GM21367 (cell line): ENCODE results near the gene CDKN2B.
"Not testable (repeated sequence)": the region's sequence is repeated elsewhere in the genome, so short reads cannot be mapped to it uniquely, and the experiment has no call there.

Source experiments
- ATAC-seq: cut with Tn5 transposase; IDR thresholded peaks from one replicate; pipeline ENCODE4 v1.9.1; 2021; ENCODE audit not compliant: unreplicated experiment

The CDKN2B gene, protein sequence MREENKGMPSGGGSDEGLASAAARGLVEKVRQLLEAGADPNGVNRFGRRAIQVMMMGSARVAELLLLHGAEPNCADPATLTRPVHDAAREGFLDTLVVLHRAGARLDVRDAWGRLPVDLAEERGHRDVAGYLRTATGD

DNA sequence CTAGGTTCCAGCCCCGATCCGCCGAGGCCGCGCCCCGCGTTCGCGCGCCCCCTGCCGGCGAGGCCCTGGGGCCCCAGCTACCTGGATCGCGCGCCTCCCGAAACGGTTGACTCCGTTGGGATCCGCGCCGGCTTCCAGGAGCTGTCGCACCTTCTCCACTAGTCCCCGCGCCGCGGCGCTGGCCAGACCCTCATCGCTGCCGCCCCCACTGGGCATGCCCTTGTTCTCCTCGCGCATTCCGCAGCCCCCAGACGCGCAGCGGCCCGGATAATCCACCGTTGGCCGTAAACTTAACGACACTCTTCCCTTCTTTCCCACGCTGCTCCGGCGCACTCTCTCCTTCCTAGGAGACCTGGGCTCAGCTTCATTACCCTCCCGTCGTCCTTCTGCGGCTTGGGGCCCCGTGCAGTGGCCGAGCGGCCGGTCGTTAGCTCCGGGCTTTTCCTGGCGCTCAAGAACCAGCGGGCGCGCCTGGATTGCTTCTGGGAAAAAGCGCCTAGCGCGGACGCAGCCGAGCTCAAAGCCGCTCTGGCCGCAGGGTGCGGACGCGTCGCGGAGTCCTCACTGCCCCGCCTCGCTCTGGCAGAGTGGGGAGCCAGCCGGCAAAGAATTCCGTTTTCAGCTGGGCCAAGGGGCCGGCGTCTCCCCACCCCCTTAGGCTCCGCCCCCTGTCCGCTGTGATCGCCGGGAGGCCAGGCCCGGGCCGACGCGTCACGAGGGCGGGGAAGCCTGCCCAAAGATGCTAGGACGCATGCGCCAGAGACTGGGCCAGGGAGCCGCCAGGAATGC lies at the start of gene CDKN2B:
CDKN2B (minus strand) TSS at position 589 of the 789 bp plus-strand sequence; CDS start at position 237, 352 bp downstream.
- peak; percentile 90 for ATAC-seq

DNA sequence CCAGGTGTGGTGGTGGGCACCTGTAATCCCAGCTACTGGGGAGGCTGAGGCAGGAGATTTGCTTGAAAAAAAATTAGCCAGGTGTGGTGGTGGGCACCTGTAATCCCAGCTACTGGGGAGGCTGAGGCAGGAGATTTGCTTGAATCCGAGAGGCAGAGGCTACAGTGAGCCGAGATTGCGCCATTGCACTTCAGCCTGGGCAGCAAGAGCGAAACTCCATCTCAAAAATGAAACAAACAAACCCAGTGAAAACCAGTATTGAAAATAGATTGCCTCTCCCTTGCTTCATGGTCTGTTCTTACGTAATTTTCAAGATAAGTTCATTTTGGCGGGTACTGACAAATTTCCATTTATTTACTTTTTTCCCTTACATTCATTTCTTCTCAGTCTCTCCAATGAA lies 48.9 kb upstream of the CDKN2B start:
- ATAC-seq, result not testable (repeated sequence)

DNA sequence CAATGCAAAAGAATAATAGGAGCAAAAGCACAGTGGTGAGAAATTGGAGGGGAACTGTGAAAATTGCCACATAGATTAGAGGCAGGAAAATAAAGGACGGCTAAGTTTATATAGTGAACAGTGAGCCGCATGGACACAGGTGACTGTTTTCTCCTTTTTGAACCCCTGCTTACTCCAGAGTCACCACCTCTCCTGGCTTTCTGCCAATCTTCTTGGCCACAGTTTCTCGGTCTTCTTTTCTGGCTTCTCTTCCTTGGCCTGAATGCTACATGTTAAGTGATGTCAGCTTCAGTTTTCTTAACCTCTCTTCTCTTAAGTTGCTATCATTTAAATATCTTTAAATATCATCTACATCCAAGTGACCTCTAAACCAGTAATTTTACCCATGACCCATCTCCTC lies 47.3 kb upstream of the CDKN2B start:
- ATAC-seq, result no peak

DNA sequence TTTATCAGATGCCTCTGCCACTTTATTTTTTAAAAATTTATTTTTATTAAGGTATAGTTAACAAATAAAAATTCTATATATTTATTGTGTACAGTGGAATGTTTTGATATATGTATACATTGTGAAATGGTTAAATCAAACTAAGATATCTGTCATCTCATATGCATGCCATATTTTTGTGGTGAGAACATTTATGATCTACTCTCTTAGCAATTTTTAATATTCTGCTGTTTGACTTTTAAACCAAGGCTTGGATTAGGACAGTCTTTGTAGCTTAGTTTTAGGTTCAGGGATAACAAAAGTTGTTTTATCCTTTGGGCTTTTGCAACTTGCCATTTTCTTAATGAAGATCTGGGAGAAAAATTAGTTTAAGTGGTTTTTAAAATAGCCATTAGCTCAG lies 46.0 kb upstream of the CDKN2B start:
- ATAC-seq, result no peak

DNA sequence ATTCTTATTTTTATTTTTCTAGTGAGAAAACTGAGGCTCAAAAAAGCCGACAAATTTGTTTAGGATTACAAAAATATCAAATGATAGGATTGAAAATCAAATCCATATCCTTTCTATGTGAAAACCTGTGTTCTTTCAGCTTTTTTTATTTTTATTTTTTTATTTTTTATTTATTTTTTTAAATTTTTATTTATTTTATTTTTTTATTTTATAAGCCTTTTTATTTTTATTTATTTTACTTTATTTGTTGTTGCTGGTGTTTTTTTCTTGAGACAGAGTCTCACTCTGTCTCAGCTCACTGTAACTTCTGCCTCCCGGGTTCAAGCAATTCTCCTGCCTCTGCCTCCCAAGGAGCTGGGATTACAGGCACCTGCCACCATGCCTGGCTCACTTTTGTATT lies 45.4 kb upstream of the CDKN2B start:
- no peak for ATAC-seq

DNA sequence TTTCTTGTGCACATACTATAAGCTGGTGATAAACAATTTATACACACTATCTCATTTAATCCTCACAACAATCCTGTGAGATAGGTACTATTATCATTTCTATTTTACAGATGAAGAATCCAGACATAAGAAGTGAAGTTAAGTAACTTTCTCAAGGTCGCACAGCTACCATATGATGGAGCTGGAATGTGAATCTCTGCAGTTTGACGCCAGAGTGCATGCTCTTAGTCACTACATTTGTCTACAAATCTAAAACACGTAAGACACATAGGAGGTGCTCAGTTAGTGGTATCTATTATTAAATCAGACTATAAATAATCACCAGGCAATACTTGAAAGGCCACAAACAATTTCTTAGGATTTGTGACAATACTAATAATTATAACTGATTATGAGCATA lies 45.0 kb upstream of the CDKN2B start:
- no peak for ATAC-seq

DNA sequence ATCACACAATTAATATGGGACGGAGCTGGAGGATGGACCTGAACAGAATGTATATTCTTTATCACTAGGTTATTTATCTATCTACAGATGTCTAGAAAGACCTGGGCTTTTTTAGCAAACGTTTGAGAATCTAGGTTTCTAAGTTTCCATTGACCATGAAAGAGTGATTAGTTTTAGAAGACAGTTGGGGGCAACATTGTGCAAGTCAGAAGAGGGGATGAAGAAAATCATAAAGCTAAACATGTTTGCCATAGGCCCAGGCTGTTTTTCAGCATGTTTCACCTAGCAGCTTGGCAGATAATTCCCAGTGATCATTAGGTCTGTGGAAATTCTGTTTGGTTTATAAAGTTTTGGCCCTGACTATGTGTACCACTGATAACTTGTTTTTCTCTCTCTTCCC lies 44.1 kb upstream of the CDKN2B start:
- ATAC-seq, result no peak

GRCh38 chr9:22052376-22052945 lies 43.4 kb upstream of the CDKN2B start:
- ATAC-seq, result no peak

GRCh38 chr9:22050924-22051323 lies 41.8 kb upstream of the CDKN2B start:
- ATAC-seq, result peak; percentile 91

DNA sequence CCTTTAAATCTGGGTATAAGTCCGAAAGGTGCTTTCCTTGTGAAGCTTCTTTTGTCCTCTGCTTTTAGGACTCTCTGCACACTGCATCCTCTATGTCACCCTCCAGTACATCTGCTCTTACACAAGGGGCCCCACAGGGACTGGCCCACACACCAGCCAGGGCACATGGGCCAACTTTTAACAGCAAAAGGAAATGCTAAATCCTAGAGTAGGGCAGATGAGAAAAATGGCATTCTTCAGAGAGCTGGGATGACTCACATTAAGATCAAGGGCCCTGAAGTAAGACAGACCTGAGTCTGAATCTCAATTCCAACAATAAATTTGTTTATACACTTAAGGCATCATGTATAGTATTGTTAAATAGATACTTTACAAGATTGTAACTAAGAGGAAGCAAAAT lies 40.3 kb upstream of the CDKN2B start:
- no peak for ATAC-seq

GRCh38 chr9:22047596-22047995 lies 38.5 kb upstream of the CDKN2B start:
- ATAC-seq, result no peak

- no peak for ATAC-seq
These were observed 37.3 kb upstream of the CDKN2B start for GRCh38 chr9:22046243-22046885.

DNA sequence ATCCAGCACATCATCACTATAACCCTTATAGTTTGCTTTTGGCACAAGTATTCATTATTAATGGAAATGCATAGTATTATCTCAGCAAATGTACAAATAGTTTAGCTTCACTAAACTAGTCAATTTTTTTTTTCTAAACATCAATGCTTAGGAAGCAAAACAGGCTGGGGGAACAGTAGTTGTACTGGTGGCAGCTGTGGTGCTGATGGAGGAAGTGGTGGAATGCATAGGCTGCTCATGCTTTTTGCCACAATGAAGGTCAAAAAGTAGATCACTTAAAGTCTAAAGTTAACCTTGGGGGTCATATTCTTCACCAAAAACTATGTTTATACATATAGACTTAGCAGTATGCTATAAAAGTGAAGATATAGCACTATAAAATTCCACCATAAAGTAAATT lies 36.3 kb upstream of the CDKN2B start:
- ATAC-seq, result no peak

DNA sequence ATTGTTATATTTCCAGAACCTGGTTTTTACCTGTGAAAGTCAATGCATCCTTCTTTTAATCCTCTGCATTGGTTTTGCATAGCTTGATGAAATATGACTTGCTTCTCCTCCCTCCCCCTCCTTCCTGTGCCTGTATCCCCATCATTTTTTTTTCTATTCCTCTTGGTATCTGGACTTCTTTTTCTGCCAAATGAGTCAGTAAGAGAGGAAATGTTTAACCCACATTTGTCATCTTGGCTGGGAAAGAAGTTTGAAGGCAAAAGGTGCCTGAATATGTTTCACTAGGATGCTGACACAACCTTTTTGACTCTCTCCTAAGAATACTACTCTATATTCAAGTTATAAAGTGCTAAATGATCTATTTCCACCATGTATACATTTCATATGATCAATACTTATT lies 35.5 kb upstream of the CDKN2B start:
- ATAC-seq, result no peak

GRCh38 chr9:22043928-22044327 lies 34.8 kb upstream of the CDKN2B start:
- ATAC-seq, result no peak

GRCh38 chr9:22041775-22042174 lies 32.7 kb upstream of the CDKN2B start:
- ATAC-seq, result no peak

DNA sequence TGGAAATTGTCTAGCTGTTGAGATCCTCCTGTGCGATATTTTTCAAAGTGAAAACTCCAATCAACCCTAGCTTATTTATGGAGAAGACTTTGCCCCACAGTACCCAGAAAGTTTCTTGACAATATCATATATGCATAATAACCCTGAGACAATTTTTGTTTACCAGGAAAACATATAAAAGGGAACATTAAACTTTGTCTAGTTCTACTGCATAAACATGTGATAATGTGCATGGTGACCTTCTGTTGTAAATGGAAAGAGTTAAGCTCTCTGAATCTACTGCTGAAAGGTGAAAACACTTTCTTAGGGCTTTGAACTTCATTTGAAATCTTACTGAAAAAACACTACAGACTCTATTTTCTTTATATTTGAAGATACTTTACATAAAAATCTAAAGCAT lies 32.2 kb upstream of the CDKN2B start:
- ATAC-seq, result no peak

GRCh38 chr9:22040760-22041159 lies 31.7 kb upstream of the CDKN2B start:
- ATAC-seq, result no peak

DNA sequence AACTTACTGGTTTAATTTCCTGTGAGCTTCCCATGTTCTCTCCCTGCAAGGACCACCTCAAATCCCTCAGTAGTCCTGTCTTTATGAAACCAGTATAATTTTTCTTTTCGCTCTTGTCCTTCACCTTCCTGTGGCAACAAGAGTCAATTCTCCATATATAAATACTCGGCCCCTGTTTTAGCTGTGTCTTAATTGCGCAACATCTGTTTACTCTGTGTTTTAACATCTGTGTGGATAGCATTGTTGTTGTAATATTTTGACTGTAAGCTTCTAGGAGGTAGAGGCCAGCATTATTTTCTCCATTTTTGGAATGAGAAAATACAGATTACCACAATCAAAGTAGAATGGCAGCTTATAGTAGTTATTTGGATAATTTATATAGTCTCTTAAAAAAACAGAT lies 30.2 kb upstream of the CDKN2B start:
- no peak for ATAC-seq

GRCh38 chr9:22037954-22038690 lies 29.0 kb upstream of the CDKN2B start:
- ATAC-seq, result no peak

- ATAC-seq, result no peak
These were observed 27.9 kb upstream of the CDKN2B start for GRCh38 chr9:22036866-22037626.
